GM18498 (cell line): Measurements from ENCODE around the gene ANKRD40.
"Not testable (repeated sequence)": the region's sequence is repeated elsewhere in the genome, so short reads cannot be mapped to it uniquely, and the experiment has no call there.

Experiments
- ATAC-seq: cut with Tn5 transposase; IDR thresholded peaks from one replicate; pipeline ENCODE4 v1.9.1; 2021; ENCODE audit warnings: mild to moderate bottlenecking, moderate library complexity; ENCODE audit not compliant: unreplicated experiment

The ANKRD40 gene

GRCh38 chr17:50712641-50713040, 4.9 kb upstream of the ANKRD40 start:
- no peak for ATAC-seq

DNA sequence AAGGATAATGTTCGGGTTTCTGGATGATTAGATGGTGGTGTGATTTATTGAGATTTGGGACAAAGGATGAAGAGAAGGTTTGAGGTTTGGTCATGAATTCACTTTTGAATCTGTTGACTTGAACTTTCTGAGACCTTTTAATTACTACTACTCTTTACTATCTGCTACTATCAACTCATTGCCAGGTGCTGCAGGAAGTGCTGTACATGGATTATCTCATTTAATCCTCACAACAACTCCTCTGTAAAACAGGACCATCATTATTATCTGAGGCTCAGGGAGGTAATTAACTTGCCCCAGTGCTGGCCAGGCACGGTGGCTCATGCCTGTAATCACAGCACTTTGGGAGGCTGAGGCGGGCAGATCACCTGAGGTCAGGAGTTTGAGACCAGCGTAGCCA, 2.9 kb upstream of the ANKRD40 start:
- ATAC-seq, result no peak

DNA sequence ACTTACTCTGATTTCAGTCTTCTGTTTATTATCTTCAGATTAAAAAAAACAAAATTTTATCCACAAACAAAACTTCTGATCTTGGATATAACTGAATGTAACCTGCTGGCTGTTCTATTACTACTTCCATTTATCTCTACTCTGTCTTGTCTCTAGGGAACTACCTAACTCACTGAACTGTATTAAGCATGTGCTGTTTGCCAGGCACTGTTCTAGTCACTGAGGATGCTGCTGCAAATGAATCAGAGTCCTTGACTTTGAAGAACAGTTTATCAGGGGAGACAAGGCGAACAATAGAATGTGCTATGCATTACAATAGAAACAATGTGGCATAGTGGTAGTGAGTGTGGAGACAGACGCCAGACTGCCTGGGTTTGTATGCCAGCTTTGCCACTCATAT, 2.3 kb upstream of the ANKRD40 start:
- ATAC-seq, result no peak

DNA sequence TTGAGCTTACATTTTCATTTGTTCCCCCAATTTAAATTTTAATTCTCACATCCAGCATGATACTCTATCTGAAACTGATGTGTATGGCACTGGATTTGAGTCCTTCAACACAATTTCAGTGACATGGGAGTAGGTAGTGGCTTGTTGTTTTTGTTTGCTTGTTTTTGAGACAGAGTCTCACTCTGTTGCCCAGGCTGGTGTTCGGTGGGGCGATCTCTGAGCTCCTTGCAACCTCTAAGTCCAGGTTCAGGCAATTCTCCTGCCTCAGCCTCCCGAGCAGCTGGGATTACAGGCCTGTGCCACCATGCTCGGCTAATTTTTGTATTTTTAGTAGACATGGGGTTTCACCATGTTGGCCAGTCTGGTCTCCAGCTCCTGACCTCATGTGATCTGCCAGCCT, 1.3 kb upstream of the ANKRD40 start:
- ATAC-seq, result not testable (repeated sequence)

DNA sequence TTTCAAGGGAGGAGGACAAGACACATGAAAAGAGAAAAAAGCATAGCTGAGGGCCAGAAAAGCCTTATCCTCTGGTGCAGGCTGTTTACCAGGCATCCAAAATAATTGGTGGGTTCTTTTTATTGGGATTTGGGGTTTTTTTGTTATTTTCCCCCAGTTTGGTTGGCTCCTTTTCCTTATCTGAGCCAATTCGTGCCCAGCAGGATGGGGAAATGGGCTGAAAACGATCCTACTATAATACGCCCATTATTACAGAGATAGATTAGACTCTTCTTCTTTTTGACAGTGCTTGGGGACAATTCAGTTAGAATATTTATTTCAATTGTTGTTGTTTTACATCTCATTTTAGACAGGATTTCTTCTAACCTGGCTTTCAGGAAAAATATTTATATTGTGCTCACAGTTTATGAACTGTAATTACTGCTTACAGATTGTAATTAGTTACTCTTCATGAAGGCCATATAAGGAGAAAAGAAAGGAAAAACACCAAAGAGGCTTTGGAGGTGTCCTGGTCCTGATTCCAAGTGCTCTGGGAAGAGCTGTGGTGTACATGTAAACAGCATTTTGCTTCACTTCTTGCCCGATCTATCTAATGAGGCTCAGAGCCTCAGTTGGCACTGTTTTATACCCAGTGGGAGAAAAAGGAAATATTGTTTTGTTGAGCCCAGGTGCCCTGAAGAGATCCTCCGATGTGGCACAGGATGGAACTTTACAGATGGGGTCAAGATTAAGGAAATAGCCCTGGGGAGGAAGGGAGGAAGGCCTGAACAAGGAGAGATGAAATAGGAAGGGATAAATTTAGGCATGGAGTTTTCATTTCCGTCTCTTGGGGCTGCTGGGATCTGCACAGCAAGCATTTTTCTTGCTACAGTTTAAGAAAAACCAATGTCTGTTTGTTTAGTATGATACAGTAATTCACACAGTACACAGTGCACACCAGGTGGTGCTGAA, 611 bp upstream of the ANKRD40 start:
- ATAC-seq, result no peak

- no peak for ATAC-seq
Observed at GRCh38 chr17:50703162-50703561, 4.6 kb downstream of the ANKRD40 start.

DNA sequence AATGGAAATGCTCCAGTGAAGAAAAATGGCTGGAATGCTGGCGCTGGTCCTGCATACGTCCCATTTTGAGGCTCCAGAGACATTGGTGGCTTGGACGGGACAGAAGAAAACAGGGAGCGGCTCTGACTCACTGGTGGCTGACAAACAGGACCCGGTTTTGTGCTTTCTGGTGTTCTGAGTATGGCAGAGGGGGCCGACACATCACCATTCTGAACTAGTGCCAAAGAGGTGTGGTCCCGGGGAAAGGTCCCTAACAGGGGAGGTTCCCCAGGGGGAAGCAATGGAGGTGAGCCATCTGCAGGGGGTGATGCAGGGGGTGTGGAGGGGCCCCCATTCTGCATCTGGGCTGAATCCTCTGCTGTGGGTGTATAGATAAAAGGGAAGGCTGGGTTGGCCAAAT, 8.3 kb downstream of the ANKRD40 start:
- ATAC-seq, result no peak

- no peak for ATAC-seq
Observed at GRCh38 chr17:50697663-50698272, 9.9 kb downstream of the ANKRD40 start.

- ATAC-seq, result no peak
Observed at GRCh38 chr17:50697062-50697461, 10.7 kb downstream of the ANKRD40 start.

DNA sequence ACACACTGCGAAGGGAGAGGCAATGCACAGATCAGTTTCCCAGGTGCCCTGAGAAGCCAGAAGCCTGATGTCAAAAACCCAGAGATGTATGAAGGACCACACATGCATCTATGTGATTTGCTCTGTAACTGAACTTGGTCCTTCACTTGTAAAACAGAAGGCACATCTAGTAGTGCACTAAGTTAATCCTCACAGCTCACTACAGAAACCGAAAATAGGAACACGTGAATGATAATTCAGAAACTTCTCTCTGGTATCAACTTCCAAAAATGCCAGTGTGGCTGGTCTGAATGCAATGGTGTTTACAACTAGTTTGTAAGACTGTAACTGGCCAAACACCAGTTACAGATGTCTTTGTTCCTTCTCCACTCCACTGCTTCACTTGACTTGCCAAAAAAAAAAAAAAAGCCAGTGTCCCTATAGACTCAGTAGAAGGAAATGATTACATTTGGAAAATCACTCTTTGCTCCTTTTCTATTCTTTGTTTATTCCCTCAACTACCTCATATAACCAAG, 11.3 kb downstream of the ANKRD40 start:
- no peak for ATAC-seq

GRCh38 chr17:50693036-50693682, 14.6 kb downstream of the ANKRD40 start:
- no peak for ATAC-seq

DNA sequence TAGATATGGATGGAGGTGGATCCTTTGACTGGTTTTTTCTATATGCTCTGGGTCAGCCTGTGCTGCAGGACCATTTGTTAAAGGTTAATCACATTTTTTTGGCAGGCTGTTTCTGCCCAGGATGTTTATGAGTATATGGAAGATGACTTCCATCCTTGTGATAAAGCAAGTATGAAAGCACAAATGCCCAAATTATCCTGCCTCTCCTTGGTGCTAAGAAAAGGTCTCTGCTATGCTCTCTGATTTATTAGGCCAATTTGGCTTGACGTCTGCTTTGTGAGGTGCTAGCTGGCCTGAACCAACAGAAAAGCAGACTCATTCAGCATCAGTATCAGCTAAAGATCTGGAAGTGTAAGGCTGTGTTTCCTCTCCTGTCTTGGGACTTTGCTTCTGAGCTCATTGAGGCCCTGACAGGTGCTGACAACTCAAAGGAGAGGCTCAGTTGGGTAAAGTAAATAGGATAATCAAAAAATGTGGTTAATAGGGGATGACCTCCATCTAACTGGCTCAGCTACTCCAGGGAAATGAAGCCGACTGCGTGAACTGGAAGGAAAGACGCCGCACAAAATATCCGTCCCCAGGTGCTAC, 15.2 kb downstream of the ANKRD40 start:
- ATAC-seq, result no peak

DNA sequence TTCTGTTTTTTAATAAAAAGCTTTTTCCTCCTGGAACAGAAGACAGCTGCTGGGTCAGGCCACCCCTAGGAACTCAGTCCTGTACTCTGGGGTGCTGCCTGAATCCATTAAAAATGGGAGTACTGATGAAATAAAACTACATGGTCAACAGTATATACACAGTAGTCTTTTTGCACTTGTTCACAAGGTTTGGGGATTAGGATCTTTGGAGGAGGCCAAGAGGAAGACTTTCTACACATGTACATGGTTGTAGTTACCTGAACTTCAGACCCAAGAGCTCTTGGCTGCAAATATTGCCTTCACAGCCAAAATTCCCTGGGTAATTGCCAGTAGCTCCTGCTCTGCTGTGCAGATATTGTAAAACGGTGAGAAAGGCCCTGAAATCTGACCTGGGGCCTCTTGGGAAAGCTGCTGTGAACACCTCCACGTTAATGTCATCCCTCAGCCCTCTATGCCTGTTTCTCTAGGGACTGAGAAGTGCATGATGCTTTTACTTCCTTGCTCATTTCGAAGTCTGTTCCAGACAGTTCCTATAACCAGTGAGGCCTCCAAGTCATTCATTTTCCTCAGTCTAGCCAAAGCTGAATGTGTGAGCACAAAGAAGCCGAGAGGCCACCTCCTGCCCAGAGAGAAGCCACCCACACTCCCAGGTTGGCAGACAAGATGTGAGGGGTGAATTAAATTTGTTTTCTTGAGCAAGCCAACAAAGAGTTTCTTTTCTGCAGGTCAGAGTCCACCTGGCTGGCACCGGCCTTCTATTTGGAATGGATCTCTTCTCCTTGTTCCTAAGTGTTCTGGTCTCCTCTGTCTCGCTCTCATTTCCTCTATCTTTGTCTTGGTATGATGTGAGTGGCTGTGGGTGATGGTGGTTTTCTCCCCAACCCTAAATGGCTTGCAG, 15.9 kb downstream of the ANKRD40 start:
- ATAC-seq, result no peak

DNA sequence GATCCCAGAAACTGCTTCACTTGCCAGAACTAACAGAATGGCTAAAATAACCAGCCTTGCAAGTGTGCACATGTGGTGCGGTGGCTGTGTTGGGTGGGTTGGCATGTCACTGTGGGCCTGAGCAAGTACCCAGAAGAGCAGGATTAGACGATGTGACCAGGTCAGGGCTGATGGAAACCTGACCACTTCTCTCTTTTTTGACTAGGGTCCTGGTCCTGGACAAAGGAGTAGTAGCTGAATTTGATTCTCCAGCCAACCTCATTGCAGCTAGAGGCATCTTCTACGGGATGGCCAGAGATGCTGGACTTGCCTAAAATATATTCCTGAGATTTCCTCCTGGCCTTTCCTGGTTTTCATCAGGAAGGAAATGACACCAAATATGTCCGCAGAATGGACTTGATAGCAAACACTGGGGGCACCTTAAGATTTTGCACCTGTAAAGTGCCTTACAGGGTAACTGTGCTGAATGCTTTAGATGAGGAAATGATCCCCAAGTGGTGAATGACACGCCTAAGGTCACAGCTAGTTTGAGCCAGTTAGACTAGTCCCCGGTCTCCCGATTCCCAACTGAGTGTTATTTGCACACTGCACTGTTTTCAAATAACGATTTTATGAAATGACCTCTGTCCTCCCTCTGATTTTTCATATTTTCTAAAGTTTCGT, 16.7 kb downstream of the ANKRD40 start:
- no peak for ATAC-seq

- no peak for ATAC-seq
Observed at GRCh38 chr17:50689956-50690886, 17.5 kb downstream of the ANKRD40 start.

GRCh38 chr17:50689251-50689650, 18.5 kb downstream of the ANKRD40 start:
- no peak for ATAC-seq

GRCh38 chr17:50688245-50688644, 19.5 kb downstream of the ANKRD40 start:
- ATAC-seq, result no peak

GRCh38 chr17:50687200-50688066, 20.3 kb downstream of the ANKRD40 start:
- no peak for ATAC-seq
